ENCODE measurements around the gene SLC24A4. TPM values are rescaled to one million over a fixed set of nuclear protein-coding genes. Genes with fewer than 3 reads are reported as not detected.

Gene SLC24A4
- total RNA-seq, 1 donor from 2014 or later = 0.36 TPM

DNA sequence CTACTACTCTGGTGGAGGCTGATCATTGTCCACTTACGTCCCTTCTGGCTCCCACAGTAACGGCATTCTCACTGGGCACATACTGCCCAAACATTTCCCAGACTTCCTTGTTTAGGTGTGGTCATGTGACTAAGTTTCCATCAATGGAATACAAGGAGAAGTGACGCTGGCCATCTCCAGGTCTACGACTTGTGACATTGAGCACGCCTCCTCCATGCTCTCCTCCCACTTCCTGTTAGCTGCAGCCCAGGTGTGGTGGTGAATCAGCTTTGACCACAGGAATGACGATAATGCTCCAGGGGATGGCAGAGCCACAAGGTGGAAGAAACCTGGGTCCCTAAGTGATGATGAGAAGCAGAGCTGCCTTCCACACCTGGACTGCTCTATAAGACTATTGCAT is 6.0 kb upstream of the SLC24A4 start:
- H3K4me3 ChIP-seq = no peak overlapping the region
- intact Hi-C loops (cut with micrococcal nuclease) = no loop called here
- no peak overlapping the region for H3K27ac ChIP-seq (replicated peaks)
- H3K36me3 ChIP-seq = no peaks in the 10 kb centered on the region
- no peaks in the 10 kb centered on the region for H3K9me3 ChIP-seq (replicated peaks)
- no peak for TF ChIP-seq CTCF (IDR thresholded peaks at IDR 0.05; ENCODE audit: borderline replicate concordance)
- no peaks in the 10 kb centered on the region for H3K4me1 ChIP-seq
- no peak for DNase-seq
- peaks cover 53% of the 10 kb centered on the region for H3K27me3 ChIP-seq (ENCODE audit: low read depth)

DNA sequence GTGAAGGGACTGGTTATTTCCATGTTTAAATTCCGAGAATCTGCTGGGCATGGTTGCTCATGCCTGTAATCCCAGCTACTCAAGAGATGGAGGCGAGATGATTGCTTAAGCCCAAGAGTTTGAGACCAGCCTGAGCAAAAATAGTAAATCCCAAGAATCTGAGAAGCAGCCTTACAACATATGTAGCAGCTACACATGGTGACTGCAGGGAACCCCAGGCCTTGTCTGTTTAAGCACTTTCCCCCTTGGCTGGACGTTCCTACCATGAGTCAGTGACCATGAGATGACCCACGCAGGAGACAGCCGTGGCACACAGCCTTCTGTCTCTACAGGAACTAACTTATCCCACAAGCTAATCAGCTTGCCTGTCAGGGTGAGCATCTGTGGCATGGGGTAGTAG is 5.5 kb upstream of the SLC24A4 start:
- H3K9me3 ChIP-seq (replicated peaks) = no peaks in the 10 kb centered on the region
- H3K4me1 ChIP-seq = peaks cover under 1% of the 10 kb centered on the region
- no peaks in the 10 kb centered on the region for H3K36me3 ChIP-seq
- intact Hi-C loops (cut with micrococcal nuclease) = no loop called here
- H3K27me3 ChIP-seq (ENCODE audit: low read depth) = peaks cover 58% of the 10 kb centered on the region
- TF ChIP-seq CTCF (IDR thresholded peaks at IDR 0.05; ENCODE audit: borderline replicate concordance) = no peak
- H3K4me3 ChIP-seq = no peak overlapping the region
- no peak overlapping the region for H3K27ac ChIP-seq (replicated peaks)
- no peak for DNase-seq

DNA sequence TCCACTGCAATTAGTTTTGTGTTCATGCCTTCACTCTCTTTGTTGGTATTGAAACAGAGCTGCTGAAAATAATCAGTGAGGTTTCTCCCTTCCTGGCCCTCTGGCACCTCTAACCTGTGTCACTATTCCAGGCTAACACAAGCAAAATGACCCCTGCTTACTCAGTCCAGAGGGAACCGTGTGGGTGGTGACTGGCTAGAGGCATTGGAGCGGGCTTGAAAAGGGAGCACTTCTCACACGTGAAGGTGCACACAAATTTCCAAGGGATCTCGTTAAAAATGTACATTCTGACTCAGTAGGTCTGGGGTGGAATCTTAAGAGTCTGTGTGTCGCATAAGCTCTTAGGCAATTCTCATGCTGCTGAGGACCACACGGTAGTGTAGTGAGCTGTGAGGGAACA is 1.3 kb upstream of the SLC24A4 start:
- H3K36me3 ChIP-seq = no peaks in the 10 kb centered on the region
- TF ChIP-seq CTCF (IDR thresholded peaks at IDR 0.05; ENCODE audit: borderline replicate concordance) = no peak
- no peaks in the 10 kb centered on the region for H3K9me3 ChIP-seq (replicated peaks)
- H3K27ac ChIP-seq (replicated peaks) = no peak overlapping the region
- H3K4me1 ChIP-seq = peaks cover 18% of the 10 kb centered on the region
- intact Hi-C loops (cut with micrococcal nuclease) = no loop called here
- no peak for DNase-seq
- H3K4me3 ChIP-seq = no peak overlapping the region
- H3K27me3 ChIP-seq (ENCODE audit: low read depth) = peaks cover 97% of the 10 kb centered on the region

DNA sequence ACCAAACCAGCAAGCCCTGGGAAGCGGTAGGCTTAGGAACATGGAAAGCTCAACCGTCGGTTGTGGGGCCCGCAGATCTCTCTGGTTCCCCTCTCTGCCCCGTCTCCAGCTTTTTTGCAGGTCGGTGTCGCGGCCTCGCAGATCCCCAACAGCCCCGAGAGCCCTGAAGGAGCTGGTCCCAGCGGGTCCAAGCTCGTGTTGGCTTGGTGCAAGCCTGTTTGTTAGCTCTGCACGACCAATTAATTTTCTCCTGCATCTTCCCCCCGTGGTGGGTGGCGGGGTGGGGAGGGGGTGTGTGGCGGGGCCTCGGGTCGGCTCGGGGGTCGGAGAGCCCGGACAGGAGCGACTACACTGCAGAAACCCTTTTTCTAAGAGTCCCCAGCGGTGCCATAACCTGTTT is 449 bp upstream of the SLC24A4 start:
- no peak overlapping the region for H3K27ac ChIP-seq (replicated peaks)
- intact Hi-C loops (cut with micrococcal nuclease) = no loop called here
- no peak for TF ChIP-seq CTCF (IDR thresholded peaks at IDR 0.05; ENCODE audit: borderline replicate concordance)
- H3K27me3 ChIP-seq (ENCODE audit: low read depth) = peaks cover 98% of the 10 kb centered on the region
- H3K9me3 ChIP-seq (replicated peaks) = no peaks in the 10 kb centered on the region
- peak overlapping the region; percentile 62 for H3K4me3 ChIP-seq
- H3K4me1 ChIP-seq = peaks cover 18% of the 10 kb centered on the region
- no peak for DNase-seq
- H3K36me3 ChIP-seq = no peaks in the 10 kb centered on the region

- Histone ChIP-seq H3K4me1 (peaks cover 18% of the 10 kb centered on the region), H3K36me3 (no peaks in the 10 kb centered on the region), H3K27me3 (ENCODE audit: low read depth) (peaks cover 97% of the 10 kb centered on the region), H3K27ac (replicated peaks) (no peak overlapping the region), H3K4me3 (peak overlapping the region; percentile 62), H3K9me3 (replicated peaks) (no peaks in the 10 kb centered on the region)
- intact Hi-C loops (cut with micrococcal nuclease) = no loop called here
- TF ChIP-seq CTCF (IDR thresholded peaks at IDR 0.05; ENCODE audit: borderline replicate concordance) = no peak
- no peak for DNase-seq
Measured at GRCh38 chr14:92323916-92324818, 1.2 kb downstream of the SLC24A4 start.
